A549 treated with AZD2906 at 1 μM for 4 hours (cell line): Measurements from ENCODE around the gene CKMT1A. TPM values are rescaled to one million over a fixed set of nuclear protein-coding genes. Genes with fewer than 3 reads are reported as not detected.

ENCODE experiments used
- total RNA-seq: library from RNA; stranded (reverse); fragments of 200-300 nt; extraction: Qiagen RNA extraction; gene quantifications from 5 replicates; pipeline ENCODE4 v1.2.3, GENCODE V29; 2022

Gene CKMT1A
- total RNA-seq = 2.6 to 3.5 TPM (median 3.3 TPM) in 5 replicates

DNA sequence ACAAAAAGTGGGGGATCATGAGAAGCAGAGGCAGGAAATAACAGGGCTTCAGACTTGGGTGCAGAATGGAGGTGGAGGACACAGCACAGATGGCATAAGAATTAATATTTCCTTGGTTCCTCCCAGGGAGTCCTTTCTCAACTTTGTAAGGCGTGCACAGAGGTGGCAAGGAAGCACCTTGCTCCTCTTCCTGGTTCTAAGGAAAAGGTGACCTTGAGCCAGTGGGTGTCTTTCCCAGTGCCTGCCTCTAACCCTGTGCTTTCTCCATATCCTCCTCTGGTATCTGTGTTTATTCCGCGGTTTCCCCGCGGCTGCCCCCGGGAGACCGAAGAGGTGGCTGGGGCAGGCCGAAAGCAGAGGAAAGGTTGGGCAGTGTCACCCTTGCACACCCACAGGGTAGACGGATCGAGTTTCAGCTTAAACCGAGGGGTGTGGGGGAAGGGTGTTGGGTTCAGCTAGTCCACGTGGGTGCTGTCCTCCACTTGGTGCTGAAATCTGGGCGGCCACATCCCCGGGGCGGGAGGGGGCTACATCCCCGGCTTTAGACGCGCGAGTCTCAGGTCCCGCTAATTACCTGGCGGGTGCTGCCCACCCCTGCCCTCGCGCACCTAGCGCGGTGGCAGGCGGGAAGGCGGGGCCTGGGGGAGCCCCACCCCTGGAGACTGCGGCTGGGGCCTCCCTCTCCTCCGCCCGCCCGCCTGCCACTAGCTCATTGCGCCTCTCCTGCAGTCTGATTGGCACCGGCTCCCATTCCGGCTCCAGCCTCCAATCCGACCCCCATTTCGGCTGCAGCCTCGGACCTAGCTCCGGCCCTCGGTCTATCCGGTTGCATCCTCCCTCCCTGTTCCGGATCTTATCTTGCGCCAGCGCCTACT, at the start of gene CKMT1A:
CKMT1A (plus strand) TSS at position 712 of the 875 bp plus-strand sequence. CDS start 192 bp downstream, outside the sequence.

GRCh38 chr15:43648649-43649429, 44.8 kb upstream of the CKMT1A start, which contains the start of gene CATSPER2:
TSS of gene CATSPER2 (minus strand) at chr15:43648844. CDS start at chr15:43648061, 783 bp downstream.

GRCh38 chr15:43746245-43746902, 52.7 kb downstream of the CKMT1A start, which contains the start of gene PDIA3:
TSS of gene PDIA3 (plus strand) at chr15:43746438. CDS start at chr15:43746540, 102 bp downstream.

Other genes starting within 250 kb of the CKMT1A start
- 13.6 to 18.7 TPM (median 17.1 TPM) in 5 replicates for gene TP53BP1, start 200.7 kb upstream of the CKMT1A start, total RNA-seq
- gene MAP1A, start 176.3 kb upstream of the CKMT1A start, total RNA-seq = 0.45 to 0.63 TPM (median 0.50 TPM) in 5 replicates
- gene PPIP5K1, start 103.7 kb upstream of the CKMT1A start, total RNA-seq = 4.2 to 7.1 TPM (median 4.7 TPM) in 5 replicates
- 2.7 to 4.4 TPM (median 3.4 TPM) in 5 replicates for gene CKMT1B, start 99.8 kb upstream of the CKMT1A start, total RNA-seq
- 0.02 to 0.13 TPM (median 0.07 TPM) in 5 replicates for gene STRC, start 75.1 kb upstream of the CKMT1A start, total RNA-seq
- 0.24 to 1.2 TPM (median 0.95 TPM) in 5 replicates for gene CATSPER2, start 45.0 kb upstream of the CKMT1A start, total RNA-seq
- gene PDIA3, start 52.6 kb downstream of the CKMT1A start, total RNA-seq = 254 to 351 TPM (median 338 TPM) in 5 replicates
- gene ELL3, start 83.1 kb downstream of the CKMT1A start, total RNA-seq = 1.2 to 2.1 TPM (median 1.7 TPM) in 5 replicates
- gene SERF2, start 98.5 kb downstream of the CKMT1A start, total RNA-seq = 431 to 707 TPM (median 687 TPM) in 5 replicates
- gene SERINC4, start 106.4 kb downstream of the CKMT1A start, total RNA-seq = 0.05 to 0.10 TPM (median 0.09 TPM) in 4 of 5 replicates, not detected in the other
- 4.9 to 8.5 TPM (median 5.6 TPM) in 5 replicates for gene HYPK, start 106.7 kb downstream of the CKMT1A start, total RNA-seq
- 22.9 to 29.4 TPM (median 24.0 TPM) in 5 replicates for gene MFAP1, start 130.8 kb downstream of the CKMT1A start, total RNA-seq
- 11.0 to 15.0 TPM (median 11.4 TPM) in 5 replicates for gene WDR76, start 133.1 kb downstream of the CKMT1A start, total RNA-seq